ENCODE results near the gene DOCK4.

DOCK4 gene

DNA sequence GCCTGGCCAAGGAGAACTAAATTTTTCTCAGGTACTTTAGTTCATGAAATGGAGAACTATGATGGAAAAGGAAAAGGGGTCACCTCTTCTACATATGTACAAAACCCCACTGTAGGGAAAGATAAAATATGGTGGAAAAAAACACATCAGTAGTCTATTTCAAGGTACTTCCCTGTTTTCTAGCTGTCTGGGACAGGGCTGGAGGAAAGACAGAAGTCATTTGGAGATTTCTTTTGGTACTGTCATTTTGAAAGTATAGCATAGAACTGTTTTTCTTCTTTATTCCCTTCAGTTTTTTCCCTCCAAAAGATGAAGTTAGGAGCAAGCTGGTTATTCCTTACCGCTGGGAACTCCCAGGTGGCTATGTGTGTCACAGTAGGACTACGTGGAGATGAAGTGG, 196.1 kb downstream of the DOCK4 start:
- no peaks in the 10 kb centered on the region for H3K27me3 ChIP-seq (ENCODE audit: insufficient read depth, poor library complexity, severe bottlenecking)
- H3K36me3 ChIP-seq (ENCODE audit: low read depth), result no peaks in the 10 kb centered on the region
- no peak for TF ChIP-seq CTCF (IDR thresholded peaks at IDR 0.05; ENCODE audit: poor library complexity, severe bottlenecking)
- ATAC-seq (ENCODE audit: low read depth), result no peak
- H3K27ac ChIP-seq (ENCODE audit: poor library complexity, severe bottlenecking), result no peak overlapping the region
- H3K4me3 ChIP-seq (ENCODE audit: severe bottlenecking), result no peak overlapping the region
- no peak for DNase-seq (ENCODE audit: low spot score)
- H3K4me1 ChIP-seq (ENCODE audit: insufficient read depth, poor library complexity, severe bottlenecking), result peaks cover 11% of the 10 kb centered on the region
- H3K9me3 ChIP-seq (ENCODE audit: severe bottlenecking), result no peaks in the 10 kb centered on the region

GRCh38 chr7:112009081-112009480, 197.1 kb downstream of the DOCK4 start:
- Histone ChIP-seq H3K27ac (ENCODE audit: poor library complexity, severe bottlenecking) (no peak overlapping the region), H3K4me1 (ENCODE audit: insufficient read depth, poor library complexity, severe bottlenecking) (peaks cover 11% of the 10 kb centered on the region), H3K4me3 (ENCODE audit: severe bottlenecking) (no peak overlapping the region), H3K27me3 (ENCODE audit: insufficient read depth, poor library complexity, severe bottlenecking) (no peaks in the 10 kb centered on the region), H3K36me3 (ENCODE audit: low read depth) (no peaks in the 10 kb centered on the region), H3K9me3 (ENCODE audit: severe bottlenecking) (no peaks in the 10 kb centered on the region)
- peak; percentile 89 for ATAC-seq (ENCODE audit: low read depth)
- no peak for DNase-seq (ENCODE audit: low spot score)
- TF ChIP-seq CTCF (IDR thresholded peaks at IDR 0.05; ENCODE audit: poor library complexity, severe bottlenecking), result no peak

DNA sequence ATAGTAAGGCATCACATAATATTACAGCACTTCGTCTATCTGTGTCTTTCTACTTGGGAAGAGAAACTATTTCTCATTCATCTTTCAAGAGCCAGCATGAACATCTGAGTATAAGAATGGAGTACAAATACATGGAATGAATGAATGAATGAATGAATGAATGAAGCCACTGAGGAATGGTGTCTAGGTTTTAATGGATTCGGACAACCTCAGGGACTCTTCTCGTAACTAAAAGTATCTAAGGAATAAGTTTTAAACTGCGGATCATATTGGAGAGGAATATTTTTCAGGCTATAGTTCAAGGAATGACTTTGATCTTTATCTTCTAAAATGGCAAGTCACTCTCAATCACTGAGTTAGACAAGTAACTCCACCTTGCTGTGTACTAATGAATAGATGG, 199.0 kb downstream of the DOCK4 start:
- ATAC-seq (ENCODE audit: low read depth) (no peak), DNase-seq (ENCODE audit: low spot score) (no peak)
- H3K4me1 ChIP-seq (ENCODE audit: insufficient read depth, poor library complexity, severe bottlenecking), result peaks cover 11% of the 10 kb centered on the region
- no peaks in the 10 kb centered on the region for H3K36me3 ChIP-seq (ENCODE audit: low read depth)
- no peak overlapping the region for H3K4me3 ChIP-seq (ENCODE audit: severe bottlenecking)
- TF ChIP-seq CTCF (IDR thresholded peaks at IDR 0.05; ENCODE audit: poor library complexity, severe bottlenecking), result no peak
- H3K27ac ChIP-seq (ENCODE audit: poor library complexity, severe bottlenecking), result no peak overlapping the region
- no peaks in the 10 kb centered on the region for H3K9me3 ChIP-seq (ENCODE audit: severe bottlenecking)
- no peaks in the 10 kb centered on the region for H3K27me3 ChIP-seq (ENCODE audit: insufficient read depth, poor library complexity, severe bottlenecking)

GRCh38 chr7:112006071-112006470, 200.1 kb downstream of the DOCK4 start:
- DNase-seq (ENCODE audit: low spot score) (no peak), ATAC-seq (ENCODE audit: low read depth) (no peak)
- no peaks in the 10 kb centered on the region for H3K9me3 ChIP-seq (ENCODE audit: severe bottlenecking)
- no peak overlapping the region for H3K27ac ChIP-seq (ENCODE audit: poor library complexity, severe bottlenecking)
- no peaks in the 10 kb centered on the region for H3K27me3 ChIP-seq (ENCODE audit: insufficient read depth, poor library complexity, severe bottlenecking)
- no peak for TF ChIP-seq CTCF (IDR thresholded peaks at IDR 0.05; ENCODE audit: poor library complexity, severe bottlenecking)
- peaks cover 19% of the 10 kb centered on the region for H3K4me1 ChIP-seq (ENCODE audit: insufficient read depth, poor library complexity, severe bottlenecking)
- H3K36me3 ChIP-seq (ENCODE audit: low read depth), result 0 out of 2 replicates have a peak, but pooled peaks cover 3% of the 10 kb centered on the region
- no peak overlapping the region for H3K4me3 ChIP-seq (ENCODE audit: severe bottlenecking)

DNA sequence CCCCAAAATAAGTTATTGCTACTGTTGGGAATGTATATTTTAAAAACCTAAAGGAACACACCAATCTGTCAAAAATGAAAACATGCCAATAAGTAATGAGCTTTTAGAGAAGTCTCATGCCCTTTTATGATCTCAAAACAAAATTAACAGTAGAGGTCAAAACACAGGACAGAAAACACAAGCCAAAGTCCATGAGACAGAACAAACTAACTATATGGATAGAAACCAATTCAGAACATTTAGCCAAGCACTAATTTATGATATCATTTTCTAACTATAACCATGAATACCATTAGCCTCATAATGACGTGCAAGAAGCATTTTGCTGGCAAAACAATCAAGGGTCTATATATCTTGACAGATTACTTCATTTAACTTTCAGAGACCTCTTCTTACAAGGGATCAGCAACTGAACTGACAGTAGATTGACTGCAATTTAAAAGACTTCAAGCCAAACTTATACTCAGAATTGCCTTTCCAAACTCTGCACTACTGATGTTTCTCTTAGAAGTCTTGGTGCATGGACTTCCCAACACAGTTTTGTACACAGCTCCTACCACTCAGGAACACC, 200.9 kb downstream of the DOCK4 start:
- no peak overlapping the region for H3K4me3 ChIP-seq (ENCODE audit: severe bottlenecking)
- 0 out of 2 replicates have a peak, but pooled peaks cover 3% of the 10 kb centered on the region for H3K36me3 ChIP-seq (ENCODE audit: low read depth)
- no peak for TF ChIP-seq CTCF (IDR thresholded peaks at IDR 0.05; ENCODE audit: poor library complexity, severe bottlenecking)
- no peaks in the 10 kb centered on the region for H3K27me3 ChIP-seq (ENCODE audit: insufficient read depth, poor library complexity, severe bottlenecking)
- no peaks in the 10 kb centered on the region for H3K9me3 ChIP-seq (ENCODE audit: severe bottlenecking)
- ATAC-seq (ENCODE audit: low read depth), result no peak
- no peak for DNase-seq (ENCODE audit: low spot score)
- H3K27ac ChIP-seq (ENCODE audit: poor library complexity, severe bottlenecking), result no peak overlapping the region
- peaks cover 26% of the 10 kb centered on the region for H3K4me1 ChIP-seq (ENCODE audit: insufficient read depth, poor library complexity, severe bottlenecking)

Measured in RWPE2 (cell line).